GM23248 (cell line): ENCODE measurements around the gene SND1. TPM values are rescaled to one million over a fixed set of nuclear protein-coding genes. Genes with fewer than 3 reads are reported as not detected.

Source experiments
- DNase-seq: peaks from one replicate; pipeline ENCODE4 v3.0.0-alpha.2; 2015
- H2AFZ ChIP-seq: fragments of 200-600 bp; sonication (generic); 2 replicates; pipeline ENCODE4 v1.6.1; 2016; ENCODE audit warnings: antibody characterized with exemption
- H3F3A ChIP-seq: fragments of 200-600 bp; sonication (generic); 2 replicates; pipeline ENCODE4 v1.6.1; 2016; ENCODE audit warnings: mild to moderate bottlenecking, antibody characterized with exemption, mixed run types; ENCODE audit not compliant: insufficient read depth
- H3K27ac ChIP-seq: fragments of 200-600 bp; sonication (generic); 2 replicates; pipeline ENCODE4 v1.5.1; 2016; ENCODE audit warnings: mild to moderate bottlenecking
- H3K27me3 ChIP-seq: fragments of 200-600 bp; sonication (generic); replicated peaks from 2 replicates; pipeline ENCODE4 v1.6.1; 2016; ENCODE audit warnings: mild to moderate bottlenecking; ENCODE audit not compliant: insufficient read depth
- H3K36me3 ChIP-seq: fragments of 200-600 bp; sonication (generic); 2 replicates; pipeline ENCODE4 v1.6.1; 2016; ENCODE audit warnings: low read depth, mild to moderate bottlenecking
- H3K4me1 ChIP-seq: fragments of 200-600 bp; sonication (generic); 2 replicates; pipeline ENCODE4 v1.6.1; 2016; ENCODE audit warnings: mild to moderate bottlenecking; ENCODE audit not compliant: insufficient read depth
- H3K4me2 ChIP-seq: fragments of 200-600 bp; sonication (generic); one replicate; pipeline ENCODE4 v1.6.1; 2016; ENCODE audit warnings: mild to moderate bottlenecking; ENCODE audit not compliant: unreplicated experiment
- H3K4me3 ChIP-seq: fragments of 200-600 bp; sonication (generic); 2 replicates; pipeline ENCODE4 v1.5.1; 2016; ENCODE audit warnings: mild to moderate bottlenecking
- H3K79me2 ChIP-seq: fragments of 200-600 bp; sonication (generic); 2 replicates; pipeline ENCODE4 v1.6.1; 2016; ENCODE audit warnings: mild to moderate bottlenecking; ENCODE audit not compliant: insufficient read depth
- H3K9ac ChIP-seq: fragments of 200-600 bp; sonication (generic); 2 replicates; pipeline ENCODE4 v1.6.1; 2016; ENCODE audit warnings: mild to moderate bottlenecking
- H3K9me2 ChIP-seq: fragments of 200-600 bp; sonication (generic); 2 replicates; pipeline ENCODE4 v1.6.1; 2016; ENCODE audit warnings: mixed run types, mild to moderate bottlenecking, moderate library complexity; ENCODE audit not compliant: insufficient read depth
- H3K9me3 ChIP-seq: fragments of 200-600 bp; sonication (generic); one replicate; pipeline ENCODE4 v1.6.1; 2017; ENCODE audit warnings: low read depth
- H4K20me1 ChIP-seq: fragments of 200-600 bp; sonication (generic); 2 replicates; pipeline ENCODE4 v1.6.0; 2016; ENCODE audit not compliant: insufficient read depth
- EZH2 ChIP-seq: fragments of 200-600 bp; sonication (generic); IDR thresholded peaks from 2 replicates; pipeline ENCODE4 v1.6.1; 2018; ENCODE audit warnings: antibody characterized with exemption, mild to moderate bottlenecking; ENCODE audit not compliant: insufficient read depth, poor library complexity, severe bottlenecking
- EZH2phosphoT487 ChIP-seq: fragments of 200-600 bp; sonication (generic); IDR thresholded peaks from 2 replicates; pipeline ENCODE4 v1.6.1; 2018; ENCODE audit warnings: antibody characterized with exemption, moderate library complexity, mild to moderate bottlenecking, low read depth; ENCODE audit not compliant: insufficient read depth
- WGBS, 2 experiments: methylation state at CpG; one replicate each; pipeline ENCODE4 v1.1.6; 2015 to 2017; ENCODE audit warnings: low lambda C conversion rate in 2 of 2, low coverage in 1 of 2; ENCODE audit errors: missing lambda C conversion rate in 2 of 2; 5-methylcytosine and 5-hydroxymethylcytosine counted together
- in situ Hi-C: fragments of 300-500 bp; cut with MboI; formaldehyde crosslinking; loops from 2 replicates; pipeline ENCODE4 v1.15.0; 2020
- polyA plus RNA-seq: library from polyadenylated mRNA; unstranded; fragments of >200 nt; fragmentation: Nextera tagmentation; extraction: Ambion mirVana; gene quantifications from 2 replicates; pipeline ENCODE4 v1.2.1, GENCODE V29; 2016
- total RNA-seq: library from RNA; depleted of rRNA; stranded (reverse); fragments of >200 nt; shearing (Covaris generic); gene quantifications from 2 replicates; pipeline ENCODE4 v1.2.3, GENCODE V29; 2014

The SND1 gene
- total and polyA plus RNA-seq, 2 experiments from 2014 or later, result 128 to 184 TPM

DNA sequence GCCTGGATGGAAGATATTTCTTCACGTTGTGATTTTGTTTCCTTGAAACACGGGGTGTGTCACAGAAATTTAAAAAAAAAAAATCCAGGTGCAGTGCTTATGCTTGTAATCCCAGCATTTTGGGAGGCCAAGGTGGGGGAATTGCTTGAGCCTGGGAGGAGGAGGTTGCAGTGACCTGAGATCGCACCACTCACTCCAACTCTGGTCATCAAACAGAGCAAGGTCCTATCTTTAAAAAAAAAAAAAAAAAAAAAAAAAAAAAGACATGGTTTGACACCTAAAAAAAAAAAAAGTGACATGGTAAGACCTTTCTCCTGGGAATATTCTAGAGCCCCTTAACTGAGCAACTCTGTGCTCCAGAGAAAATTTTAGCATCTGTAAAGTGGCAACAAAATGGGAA lies 388.2 kb downstream of the SND1 start:
- H3K4me2 ChIP-seq, result no peak overlapping the region
- H3K9ac ChIP-seq, result no peak overlapping the region
- H3K9me3 ChIP-seq, result no peaks in the 10 kb centered on the region
- no peak for DNase-seq
- H3K4me3 ChIP-seq, result no peak overlapping the region
- no peaks in the 10 kb centered on the region for H4K20me1 ChIP-seq
- H3K27ac ChIP-seq, result no peak overlapping the region
- H3K9me2 ChIP-seq, result no peaks in the 10 kb centered on the region
- H3K36me3 ChIP-seq, result no peaks in the 10 kb centered on the region
- peaks cover 32% of the 10 kb centered on the region; the same call in 1 of the 2 replicates for H3K79me2 ChIP-seq
- peaks cover 9% of the 10 kb centered on the region for H3K4me1 ChIP-seq
- WGBS, 2 experiments, result 80 to 88% methylated on average over 3 of the region's 3 CpGs
- no peaks in the 10 kb centered on the region for H3K27me3 ChIP-seq
- TF ChIP-seq EZH2, result no peak
- TF ChIP-seq EZH2phosphoT487, result no peak
- in situ Hi-C loops, result no loop called here
- no peak overlapping the region for H2AFZ ChIP-seq
- H3F3A ChIP-seq, result no peaks in the 10 kb centered on the region

DNA sequence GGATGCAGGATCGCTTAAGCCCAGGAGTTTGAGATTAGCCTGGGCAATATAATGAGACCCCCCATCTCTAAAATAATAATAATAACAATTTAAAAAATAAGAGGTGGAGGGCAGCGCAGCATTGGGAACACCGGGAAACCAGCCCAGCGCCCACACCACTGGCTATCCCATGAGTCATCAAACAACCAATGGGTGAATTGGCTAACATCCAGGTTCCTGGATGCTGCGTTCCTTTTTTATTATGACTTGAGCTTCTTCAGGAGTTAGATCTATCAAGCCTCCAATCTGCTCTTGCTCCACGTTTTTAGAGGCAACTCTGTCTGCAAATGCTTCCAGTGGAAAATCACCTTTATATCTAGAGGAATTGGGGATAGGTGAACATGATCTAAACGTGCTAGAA lies 389.2 kb downstream of the SND1 start:
- Histone ChIP-seq H3K79me2 (peaks cover 23% of the 10 kb centered on the region; the same call in 1 of the 2 replicates), H3F3A (no peaks in the 10 kb centered on the region), H3K9me2 (no peaks in the 10 kb centered on the region), H2AFZ (no peak overlapping the region), H3K4me2 (no peak overlapping the region), H3K4me3 (no peak overlapping the region), H3K9me3 (no peaks in the 10 kb centered on the region), H3K27ac (no peak overlapping the region), H3K27me3 (no peaks in the 10 kb centered on the region), H3K9ac (no peak overlapping the region), H3K4me1 (peaks cover 9% of the 10 kb centered on the region), H3K36me3 (no peaks in the 10 kb centered on the region), H4K20me1 (no peaks in the 10 kb centered on the region)
- 67 to 71% methylated on average over 7 of the region's 7 CpGs for WGBS, 2 experiments
- peak; percentile 79 for DNase-seq
- in situ Hi-C loops, result no loop called here
- TF ChIP-seq EZH2 (no peak), EZH2phosphoT487 (no peak)

DNA sequence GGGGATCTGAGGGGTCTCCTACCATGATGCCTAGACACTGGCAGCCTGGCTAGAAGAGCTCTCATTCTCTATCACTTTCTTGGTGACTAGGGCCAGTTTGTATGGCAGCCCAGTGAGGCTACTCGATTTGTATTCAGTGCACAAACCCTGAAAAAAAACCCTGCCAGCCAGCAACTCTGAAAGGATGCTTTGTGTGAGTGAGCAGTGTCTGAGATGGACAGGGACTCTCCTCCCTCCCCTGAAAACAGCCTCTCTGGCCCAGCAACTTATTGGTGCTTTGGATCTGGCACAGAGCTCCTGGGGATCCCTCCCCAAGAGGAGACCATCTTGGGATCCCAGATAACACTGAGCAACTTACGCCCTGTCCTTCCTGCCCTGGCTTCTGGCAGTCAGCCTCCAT lies 390.0 kb downstream of the SND1 start:
- H3K36me3 ChIP-seq, result no peaks in the 10 kb centered on the region
- H4K20me1 ChIP-seq, result no peaks in the 10 kb centered on the region
- H3K9me3 ChIP-seq, result no peaks in the 10 kb centered on the region
- no peak for DNase-seq
- H3F3A ChIP-seq, result no peaks in the 10 kb centered on the region
- H3K27ac ChIP-seq, result no peak overlapping the region
- no peaks in the 10 kb centered on the region for H3K9me2 ChIP-seq
- no peak overlapping the region for H3K4me3 ChIP-seq
- no peak overlapping the region for H3K4me2 ChIP-seq
- H3K4me1 ChIP-seq, result peaks cover 9% of the 10 kb centered on the region
- no peaks in the 10 kb centered on the region for H3K27me3 ChIP-seq
- in situ Hi-C loops, result no loop called here
- H3K9ac ChIP-seq, result no peak overlapping the region
- H2AFZ ChIP-seq, result no peak overlapping the region
- 100% methylated on average over 2 of the region's 2 CpGs for WGBS, 2 experiments
- peaks cover 17% of the 10 kb centered on the region; the same call in 1 of the 2 replicates for H3K79me2 ChIP-seq
- TF ChIP-seq EZH2phosphoT487 (no peak), EZH2 (no peak)

DNA sequence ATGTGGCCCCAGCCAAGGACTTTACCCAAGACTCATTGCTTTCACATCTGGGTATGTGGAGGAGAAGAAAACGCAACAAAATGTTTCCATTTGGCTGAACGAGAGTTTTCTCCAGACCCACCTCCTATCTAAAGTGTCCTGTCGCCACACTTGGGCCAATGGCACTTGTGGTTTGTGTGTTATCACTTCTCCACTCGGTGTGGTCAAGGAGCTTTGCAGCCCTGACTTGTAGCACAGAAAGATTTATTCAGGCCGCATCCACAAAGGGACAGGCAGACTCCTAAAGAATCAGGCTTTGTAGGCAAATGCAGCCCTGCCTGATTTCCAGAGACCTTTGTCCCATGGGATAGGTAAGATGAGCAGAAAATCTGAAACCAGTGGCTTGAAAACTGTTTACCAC lies 392.1 kb downstream of the SND1 start:
- Histone ChIP-seq H3F3A (no peaks in the 10 kb centered on the region), H3K9me3 (no peaks in the 10 kb centered on the region), H4K20me1 (no peaks in the 10 kb centered on the region), H3K36me3 (no peaks in the 10 kb centered on the region), H3K27me3 (no peaks in the 10 kb centered on the region), H3K9ac (no peak overlapping the region), H3K4me3 (no peak overlapping the region), H3K27ac (no peak overlapping the region), H2AFZ (no peak overlapping the region), H3K9me2 (no peaks in the 10 kb centered on the region), H3K4me1 (peaks cover 9% of the 10 kb centered on the region), H3K79me2 (peaks cover 11% of the 10 kb centered on the region; the same call in 1 of the 2 replicates), H3K4me2 (no peak overlapping the region)
- DNase-seq, result no peak
- 96 to 99% methylated on average over 5 of the region's 5 CpGs for WGBS, 2 experiments
- in situ Hi-C loops, result no loop called here
- TF ChIP-seq EZH2phosphoT487 (no peak), EZH2 (no peak)

DNA sequence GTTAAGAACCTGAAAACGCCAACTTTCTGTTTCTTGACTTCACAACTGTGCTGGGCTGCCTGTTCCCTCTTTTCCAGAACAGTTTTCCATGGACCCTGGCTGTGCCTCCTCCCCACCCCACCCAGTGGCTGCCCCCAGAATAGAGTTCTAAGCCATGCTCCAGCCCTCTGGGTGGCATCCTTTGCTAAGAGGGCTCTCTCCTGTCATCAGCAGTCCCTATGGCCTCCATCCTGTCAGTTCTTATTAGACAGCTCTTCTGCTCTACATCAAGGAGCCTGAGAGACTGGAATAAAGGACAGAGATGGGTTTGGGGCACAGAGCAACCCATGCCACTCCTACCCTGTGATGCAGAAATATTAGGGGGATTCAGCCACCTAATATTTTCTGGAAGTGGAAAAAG lies 393.2 kb downstream of the SND1 start:
- no peak for DNase-seq
- H4K20me1 ChIP-seq, result no peaks in the 10 kb centered on the region

More for the DNA sequence above, 393.2 kb downstream of the SND1 start:
- Histone ChIP-seq H3K27me3 (no peaks in the 10 kb centered on the region), H3K9me2 (no peaks in the 10 kb centered on the region), H3K27ac (no peak overlapping the region), H3F3A (no peaks in the 10 kb centered on the region), H2AFZ (no peak overlapping the region), H3K4me2 (no peak overlapping the region), H3K4me3 (no peak overlapping the region), H3K9ac (no peak overlapping the region), H3K9me3 (no peaks in the 10 kb centered on the region), H3K79me2 (peaks cover 17% of the 10 kb centered on the region), H3K4me1 (peaks cover 9% of the 10 kb centered on the region), H3K36me3 (no peaks in the 10 kb centered on the region)
- in situ Hi-C loops, result no loop called here
- WGBS, 2 experiments, result 52 to 88% methylated on average over 1 of the region's 1 CpG
- TF ChIP-seq EZH2 (no peak), EZH2phosphoT487 (no peak)
